ENCODE results near the gene NAA30.

The NAA30 gene

DNA sequence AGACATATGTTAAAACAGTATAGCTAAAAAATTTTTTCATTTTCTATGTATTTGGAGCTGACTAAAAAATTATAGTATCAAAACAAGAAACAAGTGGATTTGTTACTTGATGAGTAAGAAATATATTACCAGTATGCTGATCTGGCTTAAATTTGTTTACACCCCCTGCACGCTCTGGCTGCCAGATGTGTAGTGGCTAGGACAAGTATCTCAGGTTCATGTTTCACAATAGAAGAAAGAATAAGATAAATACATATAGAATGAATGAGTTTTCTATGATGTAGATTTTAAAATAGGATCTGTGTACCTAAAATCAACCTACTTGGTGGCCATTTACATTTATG lies 13.1 kb downstream of the NAA30 start:
- no peak for TF ChIP-seq CTCF (IDR thresholded peaks at IDR 0.05; ENCODE audit: low read depth, low read length)
- no peaks in the 10 kb centered on the region for H3K9me3 ChIP-seq
- no peaks in the 10 kb centered on the region for H3K27me3 ChIP-seq
- no peak overlapping the region for H3K4me3 ChIP-seq (ENCODE audit: low read depth, low read length)
- 0 out of 2 replicates have a peak, but pooled peaks cover 4% of the 10 kb centered on the region for H3K4me1 ChIP-seq
- DNase-seq: no peak
- H3K36me3 ChIP-seq: peaks cover 7% of the 10 kb centered on the region

GRCh38 chr14:57405562-57405961 lies 15.2 kb downstream of the NAA30 start:
- H3K36me3 ChIP-seq: peaks cover 11% of the 10 kb centered on the region
- H3K4me3 ChIP-seq (ENCODE audit: low read depth, low read length): no peak overlapping the region
- no peaks in the 10 kb centered on the region for H3K27me3 ChIP-seq
- H3K4me1 ChIP-seq: 0 out of 2 replicates have a peak, but pooled peaks cover 4% of the 10 kb centered on the region
- no peaks in the 10 kb centered on the region for H3K9me3 ChIP-seq
- no peak for DNase-seq
- no peak for TF ChIP-seq CTCF (IDR thresholded peaks at IDR 0.05; ENCODE audit: low read depth, low read length)

DNA sequence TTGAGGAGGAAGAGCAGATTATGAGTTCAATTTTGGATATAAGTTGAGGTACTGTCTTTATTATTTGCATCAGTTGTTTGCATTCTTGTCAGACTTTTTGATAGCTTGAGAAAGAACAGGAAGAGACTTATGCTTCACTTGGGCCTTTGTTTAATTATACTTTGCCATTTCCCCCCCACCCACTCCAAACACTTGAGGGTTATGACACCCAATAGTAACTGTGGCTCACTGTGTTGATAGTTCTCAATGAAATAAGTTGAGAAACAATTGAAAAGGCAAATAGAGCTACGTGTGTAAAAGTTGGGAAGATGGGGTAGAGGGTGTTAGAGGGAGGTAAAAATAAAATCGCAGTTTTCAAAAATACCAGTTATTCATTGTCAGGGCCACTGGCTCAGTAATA lies 17.7 kb downstream of the NAA30 start:
- Histone ChIP-seq H3K36me3 (peaks cover 11% of the 10 kb centered on the region), H3K4me1 (0 out of 2 replicates have a peak, but pooled peaks cover 4% of the 10 kb centered on the region), H3K27me3 (no peaks in the 10 kb centered on the region), H3K9me3 (no peaks in the 10 kb centered on the region), H3K4me3 (ENCODE audit: low read depth, low read length) (no peak overlapping the region)
- no peak for DNase-seq
- no peak for TF ChIP-seq CTCF (IDR thresholded peaks at IDR 0.05; ENCODE audit: low read depth, low read length)

GRCh38 chr14:57408634-57409033 lies 18.2 kb downstream of the NAA30 start:
- H3K27me3 ChIP-seq: no peaks in the 10 kb centered on the region

GRCh38 chr14:57412341-57412740 lies 22.0 kb downstream of the NAA30 start:
- no peaks in the 10 kb centered on the region for H3K27me3 ChIP-seq
- no peaks in the 10 kb centered on the region for H3K4me1 ChIP-seq
- H3K36me3 ChIP-seq: peaks cover 11% of the 10 kb centered on the region
- no peak overlapping the region for H3K4me3 ChIP-seq (ENCODE audit: low read depth, low read length)
- DNase-seq: no peak
- no peak for TF ChIP-seq CTCF (IDR thresholded peaks at IDR 0.05; ENCODE audit: low read depth, low read length)
- H3K9me3 ChIP-seq: no peaks in the 10 kb centered on the region

More at GRCh38 chr14:57408634-57409033, 18.2 kb downstream of the NAA30 start:
- Histone ChIP-seq H3K9me3 (no peaks in the 10 kb centered on the region), H3K36me3 (peaks cover 11% of the 10 kb centered on the region), H3K4me1 (0 out of 2 replicates have a peak, but pooled peaks cover 4% of the 10 kb centered on the region), H3K4me3 (ENCODE audit: low read depth, low read length) (no peak overlapping the region)
- no peak for DNase-seq
- no peak for TF ChIP-seq CTCF (IDR thresholded peaks at IDR 0.05; ENCODE audit: low read depth, low read length)

GRCh38 chr14:57413849-57414248 lies 23.5 kb downstream of the NAA30 start:
- no peaks in the 10 kb centered on the region for H3K27me3 ChIP-seq
- H3K4me1 ChIP-seq: no peaks in the 10 kb centered on the region
- TF ChIP-seq CTCF (IDR thresholded peaks at IDR 0.05; ENCODE audit: low read depth, low read length): no peak
- no peaks in the 10 kb centered on the region for H3K9me3 ChIP-seq
- no peak overlapping the region for H3K4me3 ChIP-seq (ENCODE audit: low read depth, low read length)
- DNase-seq: no peak
- H3K36me3 ChIP-seq: peaks cover 11% of the 10 kb centered on the region
